Chondrocyte (in vitro differentiated cells): Measurements from ENCODE around the gene TSC2. TPM values are rescaled to one million over a fixed set of nuclear protein-coding genes. Genes with fewer than 3 reads are reported as not detected.
A peak's percentile ranks its signal among the peaks of the same experiment; 100 is the strongest.

Experiments used
- DNase-seq: peaks from one replicate; pipeline ENCODE4 v3.0.0; 2021; ENCODE audit warnings: mixed read lengths, low spot score
- H3K27ac Mint-ChIP-seq: one replicate; pipeline ENCODE4 v1.8.0; 2021; ENCODE audit warnings: mild to moderate bottlenecking, moderate library complexity, mixed read lengths; ENCODE audit not compliant: unreplicated experiment
- H3K27me3 Mint-ChIP-seq: 2 replicates; pipeline ENCODE4 v1.8.0; 2021; ENCODE audit warnings: low read depth, mixed read lengths
- H3K36me3 Mint-ChIP-seq: 2 replicates; pipeline ENCODE4 v1.8.0; 2021; ENCODE audit warnings: low read depth, mixed read lengths
- H3K4me1 Mint-ChIP-seq: 2 replicates; pipeline ENCODE4 v1.8.0; 2021; ENCODE audit warnings: low read depth, mild to moderate bottlenecking, mixed read lengths
- H3K4me3 Mint-ChIP-seq: one replicate; pipeline ENCODE4 v1.8.0; 2021; ENCODE audit warnings: mild to moderate bottlenecking, moderate library complexity, mixed read lengths; ENCODE audit not compliant: unreplicated experiment
- H3K9me3 Mint-ChIP-seq: 2 replicates; pipeline ENCODE4 v1.8.0; 2021; ENCODE audit warnings: low read depth, mixed read lengths
- total RNA-seq: library from RNA; stranded (reverse); gene quantifications from 3 replicates; pipeline ENCODE4 v1.2.1, GENCODE V29; 2021
- TF ChIP-seq, protein P1 (sequence below): fragments of 200-600 bp; sonication (generic); IDR thresholded peaks from 2 replicates; pipeline ENCODE4 v1.5.0; 2021; ENCODE audit warnings: antibody characterized with exemption, mild to moderate bottlenecking, moderate library complexity

The TSC2 gene
- total RNA-seq, 1 donor from 2014 or later = 108 TPM

- no peak for DNase-seq
- TF ChIP-seq, protein P1, sequence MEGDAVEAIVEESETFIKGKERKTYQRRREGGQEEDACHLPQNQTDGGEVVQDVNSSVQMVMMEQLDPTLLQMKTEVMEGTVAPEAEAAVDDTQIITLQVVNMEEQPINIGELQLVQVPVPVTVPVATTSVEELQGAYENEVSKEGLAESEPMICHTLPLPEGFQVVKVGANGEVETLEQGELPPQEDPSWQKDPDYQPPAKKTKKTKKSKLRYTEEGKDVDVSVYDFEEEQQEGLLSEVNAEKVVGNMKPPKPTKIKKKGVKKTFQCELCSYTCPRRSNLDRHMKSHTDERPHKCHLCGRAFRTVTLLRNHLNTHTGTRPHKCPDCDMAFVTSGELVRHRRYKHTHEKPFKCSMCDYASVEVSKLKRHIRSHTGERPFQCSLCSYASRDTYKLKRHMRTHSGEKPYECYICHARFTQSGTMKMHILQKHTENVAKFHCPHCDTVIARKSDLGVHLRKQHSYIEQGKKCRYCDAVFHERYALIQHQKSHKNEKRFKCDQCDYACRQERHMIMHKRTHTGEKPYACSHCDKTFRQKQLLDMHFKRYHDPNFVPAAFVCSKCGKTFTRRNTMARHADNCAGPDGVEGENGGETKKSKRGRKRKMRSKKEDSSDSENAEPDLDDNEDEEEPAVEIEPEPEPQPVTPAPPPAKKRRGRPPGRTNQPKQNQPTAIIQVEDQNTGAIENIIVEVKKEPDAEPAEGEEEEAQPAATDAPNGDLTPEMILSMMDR = no peak
- no peaks in the 10 kb centered on the region for H3K9me3 Mint-ChIP-seq
- peaks cover 4% of the 10 kb centered on the region for H3K4me1 Mint-ChIP-seq
- H3K27ac Mint-ChIP-seq = no peak overlapping the region
- H3K36me3 Mint-ChIP-seq = peaks cover 16% of the 10 kb centered on the region
- no peak overlapping the region for H3K4me3 Mint-ChIP-seq
- no peaks in the 10 kb centered on the region for H3K27me3 Mint-ChIP-seq
Measured at GRCh38 chr16:2053897-2054296, 6.1 kb downstream of the TSC2 start.

- no peaks in the 10 kb centered on the region for H3K9me3 Mint-ChIP-seq
- no peak overlapping the region for H3K27ac Mint-ChIP-seq
Measured at GRCh38 chr16:2054543-2055245, 6.9 kb downstream of the TSC2 start.

DNA sequence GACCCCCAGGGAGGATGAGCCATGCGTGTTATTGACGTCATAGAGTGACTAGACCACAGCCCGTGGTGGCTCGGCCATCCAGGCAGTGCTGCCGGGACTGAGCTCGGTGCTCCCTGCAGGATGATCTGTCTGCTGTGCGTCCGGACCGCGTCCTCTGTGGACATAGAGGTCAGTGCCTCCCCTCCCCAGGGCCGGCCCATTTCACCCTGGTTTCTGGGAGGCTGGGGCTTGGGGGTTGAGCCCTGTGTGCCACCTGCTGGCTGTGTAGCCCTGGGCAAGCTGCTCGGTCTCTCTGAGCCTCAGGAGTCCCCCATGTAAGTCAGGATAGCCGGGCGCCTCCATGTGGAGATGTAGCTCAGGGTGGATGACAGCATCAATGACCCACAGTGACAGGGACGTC lies 8.3 kb downstream of the TSC2 start:
- H3K9me3 Mint-ChIP-seq = no peaks in the 10 kb centered on the region
- TF ChIP-seq, protein P1 = peak; percentile 62
- no peak overlapping the region for H3K4me3 Mint-ChIP-seq
- peaks cover 17% of the 10 kb centered on the region for H3K36me3 Mint-ChIP-seq
- no peaks in the 10 kb centered on the region for H3K27me3 Mint-ChIP-seq
- no peaks in the 10 kb centered on the region for H3K4me1 Mint-ChIP-seq
- H3K27ac Mint-ChIP-seq = peak overlapping the region; percentile 57
- DNase-seq = no peak

More at GRCh38 chr16:2054543-2055245, 6.9 kb downstream of the TSC2 start:
- Mint-ChIP-seq H3K4me1 (no peaks in the 10 kb centered on the region), H3K36me3 (peaks cover 16% of the 10 kb centered on the region), H3K4me3 (no peak overlapping the region), H3K27me3 (no peaks in the 10 kb centered on the region)
- no peak for DNase-seq
- TF ChIP-seq, protein P1 = no peak

DNA sequence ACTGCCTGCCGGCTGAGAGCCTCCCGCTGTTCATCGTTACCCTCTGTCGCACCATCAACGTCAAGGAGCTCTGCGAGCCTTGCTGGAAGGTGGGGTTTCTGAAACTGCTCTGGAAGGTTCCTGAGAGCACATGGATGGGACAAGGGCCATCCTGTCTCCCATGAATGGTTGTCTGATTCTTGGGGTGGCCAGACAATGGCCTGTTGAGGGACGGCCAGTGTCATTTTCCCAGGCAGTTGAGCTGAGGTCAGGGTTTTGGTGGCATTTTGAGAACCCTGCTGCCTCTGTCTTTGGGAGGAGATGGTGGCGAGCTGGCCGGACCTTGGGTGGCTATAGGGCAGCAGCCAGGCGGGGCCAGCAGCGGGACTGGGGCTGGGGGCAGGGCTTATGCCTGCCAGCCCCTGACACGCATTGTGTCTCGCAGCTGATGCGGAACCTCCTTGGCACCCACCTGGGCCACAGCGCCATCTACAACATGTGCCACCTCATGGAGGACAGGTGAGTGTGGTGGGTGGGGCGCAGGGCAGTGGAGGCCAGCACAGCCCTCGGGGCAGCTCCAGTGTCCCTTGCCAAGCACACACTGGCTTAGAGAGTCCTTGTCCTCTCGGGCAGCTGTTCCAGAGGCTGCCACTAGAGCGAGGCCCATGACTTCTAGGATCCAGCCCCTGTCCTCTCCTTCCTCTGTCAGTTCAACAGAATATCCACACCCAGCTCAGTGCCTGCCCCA lies 9.1 kb downstream of the TSC2 start:
- Mint-ChIP-seq H3K36me3 (peaks cover 13% of the 10 kb centered on the region), H3K4me1 (no peaks in the 10 kb centered on the region), H3K9me3 (no peaks in the 10 kb centered on the region), H3K27ac (no peak overlapping the region), H3K4me3 (no peak overlapping the region), H3K27me3 (no peaks in the 10 kb centered on the region)
- TF ChIP-seq, protein P1 = peak; percentile 53
- no peak for DNase-seq

GRCh38 chr16:2057438-2057837 lies 9.7 kb downstream of the TSC2 start:
- DNase-seq = no peak
- Mint-ChIP-seq H3K27ac (no peak overlapping the region), H3K4me3 (no peak overlapping the region), H3K9me3 (no peaks in the 10 kb centered on the region), H3K4me1 (no peaks in the 10 kb centered on the region), H3K27me3 (no peaks in the 10 kb centered on the region), H3K36me3 (peaks cover 13% of the 10 kb centered on the region)
- TF ChIP-seq, protein P1 = peak; percentile 4
